EH (cell line): ENCODE measurements around the gene NEO1.

Experiments used
- DNase-seq: peaks from one replicate; pipeline ENCODE4 v3.0.0-alpha.2; 2015; ENCODE audit warnings: low read depth

NEO1 gene

DNA sequence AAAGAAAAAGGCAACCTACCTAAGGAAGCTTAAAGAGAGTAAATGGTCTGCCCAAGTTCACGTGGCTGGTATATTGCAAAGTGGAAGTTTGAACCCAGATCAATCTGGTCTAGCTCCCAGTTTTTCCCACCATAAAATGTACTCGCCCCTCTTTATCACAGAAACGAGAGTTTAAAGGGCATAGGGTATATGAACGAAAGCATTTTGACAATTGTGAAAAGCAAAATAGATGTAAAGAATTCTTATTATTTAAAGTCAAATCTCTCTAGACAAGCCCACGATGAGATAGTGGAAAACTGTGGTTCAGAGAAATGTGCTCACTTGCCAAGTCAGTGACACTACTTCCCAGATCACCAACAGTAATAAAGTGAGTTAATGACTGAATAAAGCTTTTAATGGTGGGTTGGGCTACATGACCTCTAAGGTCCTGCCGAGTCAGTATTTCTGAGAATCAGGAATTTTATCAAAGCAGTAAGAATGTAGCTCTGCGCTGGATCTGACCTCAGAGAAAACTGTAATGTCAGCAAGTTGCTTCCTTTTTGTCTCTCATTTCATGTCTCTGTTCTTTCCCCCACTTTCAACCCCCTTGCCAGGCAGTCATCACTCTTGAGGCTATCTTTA is 23.3 kb upstream of the NEO1 start:
- no peak for DNase-seq

GRCh38 chr15:73030122-73030679 is 22.1 kb upstream of the NEO1 start:
- DNase-seq = no peak

DNA sequence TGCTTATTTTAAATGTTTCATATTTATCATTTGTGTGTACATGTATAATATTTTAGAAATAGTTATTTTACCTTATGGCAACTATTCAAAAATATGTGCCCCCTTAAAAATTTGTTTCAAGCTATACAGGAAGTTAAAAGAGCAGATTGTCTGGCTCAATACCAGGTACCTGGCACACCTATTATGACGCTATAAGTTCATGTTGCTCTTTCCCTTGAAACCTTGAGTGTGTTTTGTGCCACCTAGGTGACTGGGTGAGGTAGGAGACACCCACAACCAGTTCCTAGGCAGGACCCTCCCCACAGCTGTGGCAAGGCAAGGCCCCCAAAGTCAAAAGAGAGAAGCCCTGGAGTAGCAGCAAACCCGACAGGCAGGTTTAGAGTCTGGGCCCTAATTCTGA is 20.6 kb upstream of the NEO1 start:
- DNase-seq = no peak

GRCh38 chr15:73033611-73034010 is 18.7 kb upstream of the NEO1 start:
- no peak for DNase-seq

- DNase-seq = no peak
Observed at GRCh38 chr15:73034221-73034620, 18.0 kb upstream of the NEO1 start.

- no peak for DNase-seq
Observed at GRCh38 chr15:73035221-73035620, 17.0 kb upstream of the NEO1 start.

DNA sequence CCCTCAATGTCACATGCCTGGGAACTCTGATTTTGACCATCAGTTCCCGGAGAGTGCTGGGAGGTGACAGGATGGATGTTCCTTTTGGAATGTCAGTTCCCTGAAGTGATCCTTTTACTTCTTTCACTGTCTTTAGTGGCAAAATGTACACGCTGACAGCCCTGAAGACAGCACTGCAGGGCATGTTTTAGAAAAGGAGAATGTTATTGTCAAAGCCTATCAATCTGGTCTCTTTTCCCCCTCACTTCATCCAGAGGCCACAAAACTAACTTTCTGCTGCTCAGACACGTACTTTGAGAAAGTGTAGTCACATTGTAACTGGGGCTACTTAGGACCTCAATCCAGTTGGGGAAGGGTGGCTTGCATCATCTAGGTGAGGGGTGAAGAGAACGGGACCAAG is 14.0 kb upstream of the NEO1 start:
- no peak for DNase-seq

DNA sequence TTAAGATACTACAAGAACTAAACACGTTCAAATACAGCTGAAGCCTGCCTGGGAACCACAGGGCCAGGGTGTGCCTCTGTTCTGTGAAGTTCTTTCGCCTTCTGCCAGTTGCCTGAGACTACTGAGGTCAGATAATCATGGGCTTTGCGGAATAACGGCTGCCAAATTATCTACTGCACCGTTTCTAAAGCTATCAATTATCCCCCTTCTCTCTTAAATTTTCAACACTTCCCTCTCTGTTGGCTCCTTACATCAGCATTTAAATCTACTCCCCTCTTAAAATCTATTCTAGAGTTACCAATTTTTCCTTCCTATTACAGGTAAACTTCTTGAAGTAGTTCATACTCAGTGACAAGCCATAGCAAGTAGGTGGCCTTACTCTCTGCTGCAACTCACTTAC is 6.2 kb upstream of the NEO1 start:
- no peak for DNase-seq

DNA sequence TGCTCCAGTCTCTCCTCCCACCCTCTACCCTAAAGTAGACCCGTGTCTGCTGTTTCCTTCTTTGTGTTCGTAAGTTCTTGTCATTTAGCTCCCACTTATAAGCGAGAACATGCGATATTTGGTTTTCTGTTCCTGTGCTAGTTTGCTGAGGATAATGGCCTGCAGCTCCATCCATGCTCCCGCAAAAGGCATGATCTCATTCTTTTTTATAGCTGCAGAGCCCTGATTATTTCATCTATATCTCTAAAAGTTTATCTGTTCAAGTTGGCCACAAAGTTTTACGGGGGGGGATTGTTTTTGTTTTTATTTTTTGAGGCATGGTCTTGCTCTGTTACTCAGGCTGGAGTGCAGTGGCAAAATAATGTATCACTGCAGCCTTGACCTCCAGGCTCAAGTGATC is 4.4 kb upstream of the NEO1 start:
- DNase-seq = no peak

DNA sequence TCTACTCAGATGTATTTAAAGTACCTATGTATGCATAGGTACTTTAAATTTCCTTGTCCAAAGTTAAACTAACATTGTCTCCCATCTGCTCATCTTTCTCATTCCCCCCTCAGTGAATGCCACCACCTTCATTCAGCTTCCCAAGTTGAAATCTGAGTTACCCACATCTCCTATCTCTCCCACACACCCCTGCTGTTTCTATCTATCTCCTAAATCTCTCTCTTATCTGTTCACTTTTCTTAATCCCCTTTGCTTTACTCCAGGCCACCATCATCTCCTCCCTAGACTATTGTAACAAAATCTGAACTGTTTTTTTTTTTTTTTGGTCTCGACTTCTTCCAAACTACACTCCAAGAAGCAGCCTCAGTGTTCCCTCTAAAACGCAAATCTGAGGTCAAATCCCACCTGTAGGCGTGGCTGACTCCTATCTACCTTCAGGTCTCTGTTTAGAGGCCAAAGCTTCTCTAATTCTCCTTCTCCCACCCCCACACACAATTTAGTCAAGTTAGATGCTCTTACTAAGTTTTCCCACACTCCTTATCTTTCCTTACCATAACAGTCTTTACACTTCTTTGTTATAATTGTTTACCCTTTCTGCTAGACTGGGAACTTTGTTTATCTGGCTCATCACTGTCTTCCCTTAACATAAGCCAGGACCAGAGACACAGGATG is 3.5 kb upstream of the NEO1 start:
- no peak for DNase-seq

DNA sequence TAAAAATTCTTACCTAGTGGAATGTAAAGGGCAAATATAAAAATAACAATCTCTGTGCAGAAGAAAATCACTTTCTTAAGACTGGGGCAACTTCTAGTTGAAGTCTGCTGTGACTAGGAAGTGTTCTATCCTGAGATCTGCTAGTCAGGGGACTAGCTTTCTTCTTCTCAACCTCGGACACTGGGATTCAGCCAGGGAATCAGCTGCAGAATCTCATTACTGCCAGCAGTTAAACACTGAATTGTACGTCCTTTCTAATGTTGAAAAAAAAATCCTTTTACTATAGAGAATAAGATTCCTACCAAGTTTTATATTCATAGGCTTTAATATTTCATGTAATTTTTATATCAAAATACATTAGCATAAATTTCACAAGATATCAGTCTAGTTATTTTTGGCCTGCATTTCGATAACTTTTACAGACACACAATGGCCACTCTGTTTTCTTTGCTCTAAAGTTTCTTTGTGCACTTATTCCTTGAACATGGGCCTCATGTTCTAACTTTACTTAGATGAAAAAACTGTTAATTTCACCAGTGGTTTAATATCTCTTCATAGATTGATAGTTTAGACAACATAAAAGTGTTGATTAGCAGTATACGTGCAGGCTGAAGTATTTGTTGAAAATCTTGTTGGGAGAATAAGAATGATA is 2.6 kb upstream of the NEO1 start:
- DNase-seq = no peak

GRCh38 chr15:73050561-73051295 is 1.5 kb upstream of the NEO1 start:
- no peak for DNase-seq

DNA sequence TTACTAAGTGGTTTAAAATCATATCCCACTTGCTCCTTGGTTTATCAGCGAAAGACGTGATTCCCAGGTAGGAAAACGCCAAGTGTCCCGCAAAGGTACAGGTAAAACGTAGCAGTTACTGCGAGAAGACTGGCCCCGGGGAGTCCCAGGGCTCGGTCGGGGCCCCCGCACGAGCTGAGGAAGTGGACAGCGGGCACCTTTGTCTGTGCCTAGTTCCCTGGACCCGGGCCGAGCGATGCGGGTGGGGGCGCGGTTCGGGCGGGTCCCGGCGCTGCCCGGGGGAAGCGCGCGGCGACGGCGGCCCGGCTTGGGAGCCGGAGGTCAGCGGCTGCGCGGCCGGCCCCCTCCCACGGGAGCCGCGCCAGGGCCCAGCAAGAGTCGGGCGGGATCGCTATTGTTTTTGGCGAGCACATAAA is 864 bp upstream of the NEO1 start:
- no peak for DNase-seq

DNA sequence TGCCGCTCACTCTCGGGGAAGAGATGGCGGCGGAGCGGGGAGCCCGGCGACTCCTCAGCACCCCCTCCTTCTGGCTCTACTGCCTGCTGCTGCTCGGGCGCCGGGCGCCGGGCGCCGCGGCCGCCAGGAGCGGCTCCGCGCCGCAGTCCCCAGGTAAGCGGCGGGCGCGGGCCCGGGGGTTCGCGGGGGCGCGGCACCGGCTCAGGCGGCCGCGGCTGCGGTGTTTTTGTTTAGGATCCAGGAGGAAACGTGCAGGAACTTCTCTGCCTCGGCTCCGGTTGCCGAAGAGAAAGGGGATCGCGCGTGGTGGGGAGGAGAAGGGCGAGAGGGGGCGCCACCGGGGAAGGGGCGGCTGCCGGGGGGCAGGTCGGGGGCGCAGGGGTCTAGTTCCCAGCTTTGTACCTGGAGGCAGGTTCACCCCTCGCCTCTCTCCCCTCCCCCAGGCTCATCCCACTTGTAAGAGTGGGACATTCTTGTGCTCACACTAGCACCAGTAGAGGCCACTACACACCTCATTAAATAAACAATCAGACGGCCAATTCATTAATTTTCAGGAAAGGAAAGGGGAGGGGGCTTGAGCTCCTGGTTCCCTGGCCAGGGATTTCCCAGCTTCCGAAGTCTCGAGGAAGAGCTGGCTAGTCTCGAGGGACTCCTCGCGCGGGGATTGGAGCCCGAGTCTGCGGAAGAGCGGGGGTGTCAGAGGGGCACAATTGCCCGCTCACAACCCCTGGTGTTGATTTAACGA is 562 bp downstream of the NEO1 start:
- peak; percentile 9 for DNase-seq

- DNase-seq = no peak
Observed at GRCh38 chr15:73053398-73053723, 1.1 kb downstream of the NEO1 start.

DNA sequence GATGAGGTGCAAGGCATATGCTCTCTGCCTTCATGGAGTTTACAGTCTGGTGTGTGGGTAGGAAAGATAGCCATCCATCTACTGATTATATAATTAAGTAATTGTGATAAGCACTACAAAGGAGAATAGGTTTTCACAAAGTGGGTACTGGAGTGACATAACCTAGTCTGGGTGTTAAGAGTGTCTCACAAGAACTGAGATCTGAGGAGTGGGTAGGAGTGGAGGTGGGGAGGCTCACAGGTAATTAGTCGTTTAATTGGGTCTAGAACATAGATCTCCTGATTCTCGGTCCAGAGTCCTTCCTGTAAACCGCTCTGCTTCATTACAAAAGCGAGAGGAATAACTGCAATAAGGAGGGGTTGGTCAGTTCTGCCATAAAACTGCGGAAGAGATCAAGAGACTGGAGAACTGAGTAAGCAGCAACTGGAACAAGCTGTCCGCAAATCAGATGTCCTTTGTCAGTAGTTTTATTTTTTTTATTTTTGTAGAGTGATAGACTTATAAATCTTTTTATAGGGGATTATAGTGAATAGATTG is 2.2 kb downstream of the NEO1 start:
- no peak for DNase-seq

GRCh38 chr15:73056460-73056859 is 4.2 kb downstream of the NEO1 start:
- no peak for DNase-seq

GRCh38 chr15:73058437-73058836 is 6.2 kb downstream of the NEO1 start:
- DNase-seq = no peak

- DNase-seq = no peak
Observed at GRCh38 chr15:73065114-73065513, 12.9 kb downstream of the NEO1 start.

- no peak for DNase-seq
Observed at GRCh38 chr15:73069109-73069508, 16.8 kb downstream of the NEO1 start.

DNA sequence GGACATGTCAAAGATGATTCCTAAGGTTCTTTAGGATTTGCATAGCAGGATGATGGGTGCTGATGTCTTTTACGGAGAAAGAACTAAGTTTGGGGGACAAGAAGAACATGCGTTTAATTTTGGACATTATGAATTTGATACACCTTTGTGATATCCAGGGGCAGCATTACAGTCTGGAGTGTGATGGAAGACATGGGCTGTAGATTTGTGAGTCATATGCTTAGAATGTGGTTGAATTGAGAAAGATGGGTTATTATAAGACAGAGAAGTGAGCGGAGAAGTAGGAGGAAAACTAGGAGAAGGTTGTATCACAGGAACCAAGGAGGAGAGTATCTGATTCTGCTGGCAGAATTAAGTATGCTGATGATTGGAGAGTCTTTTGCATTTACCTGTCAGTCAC is 20.6 kb downstream of the NEO1 start:
- no peak for DNase-seq

DNA sequence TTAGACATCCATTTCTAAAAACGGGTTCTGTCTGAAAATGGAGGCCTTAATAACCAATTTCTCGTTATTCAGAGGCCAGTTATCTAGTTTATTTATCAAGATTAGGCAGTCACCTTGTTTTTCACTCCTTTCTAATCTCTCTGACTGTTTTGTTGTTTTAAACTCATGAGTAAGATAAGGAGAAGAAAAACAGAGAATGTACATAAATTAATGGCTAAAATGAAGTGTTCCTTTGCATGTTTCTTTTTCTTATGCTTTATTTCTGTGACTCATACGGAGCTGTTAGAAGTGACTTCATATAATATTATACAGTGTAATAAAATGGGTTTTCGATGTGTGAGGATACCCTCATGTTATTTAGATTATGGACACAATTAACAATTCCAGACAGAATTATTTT is 22.0 kb downstream of the NEO1 start:
- no peak for DNase-seq
